Measurements from ENCODE around the gene ZFP69. TPM values are rescaled to one million over a fixed set of nuclear protein-coding genes. Genes with fewer than 3 reads are reported as not detected.

Gene ZFP69
- total RNA-seq, 1 donor from 2014 or later, result 1.8 TPM

- Histone ChIP-seq H3K79me2 (ENCODE audit: insufficient read depth, low read length) (peaks cover 23% of the 10 kb centered on the region), H3K9ac (ENCODE audit: low read length) (peak overlapping the region; percentile 89), H3K36me3 (ENCODE audit: insufficient read depth, low read length) (no peaks in the 10 kb centered on the region), H3K4me1 (ENCODE audit: insufficient read depth, low read length) (peaks cover 6% of the 10 kb centered on the region), H2AFZ (ENCODE audit: low read depth, low read length) (peak overlapping the region; percentile 99), H3K9me3 (ENCODE audit: insufficient read depth, low read depth, low read length) (no peaks in the 10 kb centered on the region), H3K4me3 (ENCODE audit: insufficient read depth, low read depth, low read length) (peak overlapping the region; percentile 92), H3K27me3 (ENCODE audit: insufficient read depth, low read length) (no peaks in the 10 kb centered on the region), H3K4me2 (ENCODE audit: low read length) (peak overlapping the region; percentile 99), H3K27ac (ENCODE audit: low read depth, low read length) (peak overlapping the region; percentile 62), H4K20me1 (ENCODE audit: insufficient read depth, low read length) (no peaks in the 10 kb centered on the region)
- no peak for DNase-seq (ENCODE audit: low read depth)
- H3K9me3 Mint-ChIP-seq (ENCODE audit: unreplicated experiment), result peaks cover 30% of the 10 kb centered on the region
- H3K27me3 Mint-ChIP-seq (ENCODE audit: low read depth, unreplicated experiment), result no peaks in the 10 kb centered on the region
- H3K4me3 Mint-ChIP-seq (ENCODE audit: unreplicated experiment), result peak overlapping the region; percentile 87
- TF ChIP-seq EZH2 (IDR thresholded peaks at IDR 0.05; ENCODE audit: insufficient read depth, low read length), result no peak
- TF ChIP-seq, protein P1, sequence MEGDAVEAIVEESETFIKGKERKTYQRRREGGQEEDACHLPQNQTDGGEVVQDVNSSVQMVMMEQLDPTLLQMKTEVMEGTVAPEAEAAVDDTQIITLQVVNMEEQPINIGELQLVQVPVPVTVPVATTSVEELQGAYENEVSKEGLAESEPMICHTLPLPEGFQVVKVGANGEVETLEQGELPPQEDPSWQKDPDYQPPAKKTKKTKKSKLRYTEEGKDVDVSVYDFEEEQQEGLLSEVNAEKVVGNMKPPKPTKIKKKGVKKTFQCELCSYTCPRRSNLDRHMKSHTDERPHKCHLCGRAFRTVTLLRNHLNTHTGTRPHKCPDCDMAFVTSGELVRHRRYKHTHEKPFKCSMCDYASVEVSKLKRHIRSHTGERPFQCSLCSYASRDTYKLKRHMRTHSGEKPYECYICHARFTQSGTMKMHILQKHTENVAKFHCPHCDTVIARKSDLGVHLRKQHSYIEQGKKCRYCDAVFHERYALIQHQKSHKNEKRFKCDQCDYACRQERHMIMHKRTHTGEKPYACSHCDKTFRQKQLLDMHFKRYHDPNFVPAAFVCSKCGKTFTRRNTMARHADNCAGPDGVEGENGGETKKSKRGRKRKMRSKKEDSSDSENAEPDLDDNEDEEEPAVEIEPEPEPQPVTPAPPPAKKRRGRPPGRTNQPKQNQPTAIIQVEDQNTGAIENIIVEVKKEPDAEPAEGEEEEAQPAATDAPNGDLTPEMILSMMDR (IDR thresholded peaks at IDR 0.05; ENCODE audit: insufficient read depth, low read depth, low read length), result no peak
- H3K4me1 Mint-ChIP-seq (ENCODE audit: low read depth, unreplicated experiment), result peaks cover 5% of the 10 kb centered on the region
- peaks cover 19% of the 10 kb centered on the region for H3K36me3 Mint-ChIP-seq (ENCODE audit: low read depth, unreplicated experiment)
- H3K27ac Mint-ChIP-seq (ENCODE audit: unreplicated experiment), result peak overlapping the region; percentile 77
- FAIRE-seq, result no peak
These were observed 30.9 kb downstream of the ZFP69 start for GRCh38 chr1:40507973-40508372.

DNA sequence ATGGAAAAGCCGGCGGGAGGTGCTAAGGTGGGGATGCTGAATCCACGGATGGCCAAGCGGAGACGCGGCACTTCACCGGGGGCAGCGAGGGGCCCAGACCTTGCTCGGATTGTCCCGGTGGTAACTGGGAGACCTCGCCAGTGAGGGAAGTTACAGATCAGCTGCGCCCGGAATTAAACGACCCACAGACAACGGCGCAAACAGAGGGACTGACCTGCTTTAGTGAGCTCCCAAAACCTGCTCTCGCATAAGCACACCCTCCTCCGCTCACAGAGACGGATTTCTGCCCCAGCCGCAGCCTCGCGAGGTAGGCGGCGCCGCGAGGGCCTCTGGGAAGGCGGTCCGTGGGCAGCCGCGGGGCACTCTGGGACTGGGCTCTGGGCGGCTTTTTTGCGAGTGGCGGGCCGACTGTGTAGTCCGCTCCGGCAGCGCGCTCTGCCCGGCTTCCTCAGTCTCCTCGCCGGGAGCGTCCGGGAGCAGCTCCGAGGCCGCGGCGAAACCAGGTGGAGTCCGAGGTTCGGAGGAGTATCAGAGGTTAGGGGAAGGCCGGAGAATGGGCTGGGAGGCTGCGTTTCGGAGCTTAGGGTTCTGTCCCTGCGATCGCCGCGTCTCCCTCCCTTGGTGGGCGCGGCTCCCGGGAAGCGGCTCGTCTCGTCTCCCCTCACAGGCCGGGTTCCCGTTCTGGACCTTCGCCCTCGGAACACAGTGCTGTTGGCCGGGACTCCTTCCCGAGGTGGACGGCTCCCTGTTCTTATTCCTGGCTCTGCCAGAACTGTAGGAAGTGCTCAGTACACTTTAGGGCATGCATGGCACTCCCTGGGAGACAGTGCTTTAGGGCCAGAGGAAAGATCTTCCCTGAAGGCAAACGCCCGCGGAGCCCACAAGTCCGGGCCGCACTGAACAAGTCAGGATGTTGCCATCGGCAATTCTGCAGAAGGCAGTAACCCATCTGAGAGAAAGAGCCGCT lies 31.6 kb downstream of the ZFP69 start, which contains the start of gene EXO5:
TSS of gene EXO5 (plus strand) at position 393 of the 967 bp plus-strand sequence. CDS start 5,778 bp downstream, outside the sequence.
- TF ChIP-seq, protein P1 (IDR thresholded peaks at IDR 0.05; ENCODE audit: insufficient read depth, low read depth, low read length), result no peak
- no peak for TF ChIP-seq EZH2 (IDR thresholded peaks at IDR 0.05; ENCODE audit: insufficient read depth, low read length)
- peaks cover 5% of the 10 kb centered on the region for H3K4me1 Mint-ChIP-seq (ENCODE audit: low read depth, unreplicated experiment)
- Histone ChIP-seq H3K4me2 (ENCODE audit: low read length) (peak within 1 kb of the TSS; percentile 99), H2AFZ (ENCODE audit: low read depth, low read length) (peak within 1 kb of the TSS; percentile 99), H3K4me3 (ENCODE audit: insufficient read depth, low read depth, low read length) (peak within 1 kb of the TSS; percentile 92), H3K4me1 (ENCODE audit: insufficient read depth, low read length) (peaks cover 6% of the 10 kb centered on the region), H3K9me3 (ENCODE audit: insufficient read depth, low read depth, low read length) (no peaks in the 10 kb centered on the region), H3K79me2 (ENCODE audit: insufficient read depth, low read length) (peaks cover 23% of the 10 kb centered on the region), H3K27ac (ENCODE audit: low read depth, low read length) (peak within 1 kb of the TSS; percentile 62), H3K27me3 (ENCODE audit: insufficient read depth, low read length) (no peaks in the 10 kb centered on the region), H3K36me3 (ENCODE audit: insufficient read depth, low read length) (no peaks in the 10 kb centered on the region), H3K9ac (ENCODE audit: low read length) (peak within 1 kb of the TSS; percentile 89), H4K20me1 (ENCODE audit: insufficient read depth, low read length) (no peaks in the 10 kb centered on the region)
- no peaks in the 10 kb centered on the region for H3K27me3 Mint-ChIP-seq (ENCODE audit: low read depth, unreplicated experiment)
- H3K36me3 Mint-ChIP-seq (ENCODE audit: low read depth, unreplicated experiment), result peaks cover 19% of the 10 kb centered on the region
- H3K9me3 Mint-ChIP-seq (ENCODE audit: unreplicated experiment), result peaks cover 30% of the 10 kb centered on the region
- H3K27ac Mint-ChIP-seq (ENCODE audit: unreplicated experiment), result peak within 1 kb of the TSS; percentile 77
- no peak for FAIRE-seq
- DNase-seq (ENCODE audit: low read depth), result peak; percentile 70
- peak within 1 kb of the TSS; percentile 87 for H3K4me3 Mint-ChIP-seq (ENCODE audit: unreplicated experiment)

Data from astrocyte (in vitro differentiated cells and primary cell).